ENCODE data around the gene SAC3D1. TPM values are rescaled to one million over a fixed set of nuclear protein-coding genes. Genes with fewer than 3 reads are reported as not detected.

The SAC3D1 gene
- total RNA-seq, 1 donor from 2014 or later = 49.0 TPM

GRCh38 chr11:65036931-65037330, 4.1 kb upstream of the SAC3D1 start:
- no peak for TF ChIP-seq CTCF (conservative IDR thresholded peaks at IDR 0.05; ENCODE audit: low read depth, low read length)
- H3K4me3 ChIP-seq (ENCODE audit: low read depth, low read length) = no peak overlapping the region
- DNase-seq (ENCODE audit: low read depth) = no peak

- TF ChIP-seq CTCF (conservative IDR thresholded peaks at IDR 0.05; ENCODE audit: low read depth, low read length) = no peak
- peak overlapping the region; percentile 65 for H3K4me3 ChIP-seq (ENCODE audit: low read depth, low read length)
- DNase-seq (ENCODE audit: low read depth) = no peak
Observed at GRCh38 chr11:65040520-65040846, 527 bp upstream of the SAC3D1 start.

- no peak for DNase-seq (ENCODE audit: low read depth)
- no peak overlapping the region for H3K4me3 ChIP-seq (ENCODE audit: low read depth, low read length)
- no peak for TF ChIP-seq CTCF (conservative IDR thresholded peaks at IDR 0.05; ENCODE audit: low read depth, low read length)
Observed at GRCh38 chr11:65042891-65043290, 1.9 kb downstream of the SAC3D1 start.

- no peak for TF ChIP-seq CTCF (conservative IDR thresholded peaks at IDR 0.05; ENCODE audit: low read depth, low read length)
- DNase-seq (ENCODE audit: low read depth) = no peak
- no peak overlapping the region for H3K4me3 ChIP-seq (ENCODE audit: low read depth, low read length)
Observed at GRCh38 chr11:65043881-65044501, 3.0 kb downstream of the SAC3D1 start.

- no peak for DNase-seq (ENCODE audit: low read depth)
- no peak for TF ChIP-seq CTCF (conservative IDR thresholded peaks at IDR 0.05; ENCODE audit: low read depth, low read length)
Observed at GRCh38 chr11:65045061-65045460, 4.1 kb downstream of the SAC3D1 start.

GRCh38 chr11:65045728-65046127, 4.7 kb downstream of the SAC3D1 start:
- no peak for TF ChIP-seq CTCF (conservative IDR thresholded peaks at IDR 0.05; ENCODE audit: low read depth, low read length)
- H3K4me3 ChIP-seq (ENCODE audit: low read depth, low read length) = no peak overlapping the region
- no peak for DNase-seq (ENCODE audit: low read depth)

More at GRCh38 chr11:65045061-65045460, 4.1 kb downstream of the SAC3D1 start:
- H3K4me3 ChIP-seq (ENCODE audit: low read depth, low read length) = no peak overlapping the region
